HG02981 (cell line): ENCODE results near the gene SYT7.
A peak's percentile ranks its signal among the peaks of the same experiment; 100 is the strongest.
"Not testable (repeated sequence)": the region's sequence is repeated elsewhere in the genome, so short reads cannot be mapped to it uniquely, and the experiment has no call there.

Experiments used
- ATAC-seq: cut with Tn5 transposase; IDR thresholded peaks from one replicate; pipeline ENCODE4 v1.9.1; 2021; ENCODE audit warnings: mild to moderate bottlenecking, moderate library complexity; ENCODE audit not compliant: unreplicated experiment

SYT7 gene, protein sequence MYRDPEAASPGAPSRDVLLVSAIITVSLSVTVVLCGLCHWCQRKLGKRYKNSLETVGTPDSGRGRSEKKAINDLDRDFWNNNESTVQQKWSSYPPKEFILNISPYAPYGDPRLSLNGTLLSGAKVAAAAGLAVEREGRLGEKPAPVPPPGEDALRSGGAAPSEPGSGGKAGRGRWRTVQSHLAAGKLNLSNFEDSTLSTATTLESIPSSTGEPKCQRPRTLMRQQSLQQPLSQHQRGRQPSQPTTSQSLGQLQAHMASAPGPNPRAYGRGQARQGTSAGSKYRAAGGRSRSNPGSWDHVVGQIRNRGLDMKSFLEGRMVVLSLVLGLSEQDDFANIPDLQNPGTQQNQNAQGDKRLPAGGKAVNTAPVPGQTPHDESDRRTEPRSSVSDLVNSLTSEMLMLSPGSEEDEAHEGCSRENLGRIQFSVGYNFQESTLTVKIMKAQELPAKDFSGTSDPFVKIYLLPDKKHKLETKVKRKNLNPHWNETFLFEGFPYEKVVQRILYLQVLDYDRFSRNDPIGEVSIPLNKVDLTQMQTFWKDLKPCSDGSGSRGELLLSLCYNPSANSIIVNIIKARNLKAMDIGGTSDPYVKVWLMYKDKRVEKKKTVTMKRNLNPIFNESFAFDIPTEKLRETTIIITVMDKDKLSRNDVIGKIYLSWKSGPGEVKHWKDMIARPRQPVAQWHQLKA

DNA sequence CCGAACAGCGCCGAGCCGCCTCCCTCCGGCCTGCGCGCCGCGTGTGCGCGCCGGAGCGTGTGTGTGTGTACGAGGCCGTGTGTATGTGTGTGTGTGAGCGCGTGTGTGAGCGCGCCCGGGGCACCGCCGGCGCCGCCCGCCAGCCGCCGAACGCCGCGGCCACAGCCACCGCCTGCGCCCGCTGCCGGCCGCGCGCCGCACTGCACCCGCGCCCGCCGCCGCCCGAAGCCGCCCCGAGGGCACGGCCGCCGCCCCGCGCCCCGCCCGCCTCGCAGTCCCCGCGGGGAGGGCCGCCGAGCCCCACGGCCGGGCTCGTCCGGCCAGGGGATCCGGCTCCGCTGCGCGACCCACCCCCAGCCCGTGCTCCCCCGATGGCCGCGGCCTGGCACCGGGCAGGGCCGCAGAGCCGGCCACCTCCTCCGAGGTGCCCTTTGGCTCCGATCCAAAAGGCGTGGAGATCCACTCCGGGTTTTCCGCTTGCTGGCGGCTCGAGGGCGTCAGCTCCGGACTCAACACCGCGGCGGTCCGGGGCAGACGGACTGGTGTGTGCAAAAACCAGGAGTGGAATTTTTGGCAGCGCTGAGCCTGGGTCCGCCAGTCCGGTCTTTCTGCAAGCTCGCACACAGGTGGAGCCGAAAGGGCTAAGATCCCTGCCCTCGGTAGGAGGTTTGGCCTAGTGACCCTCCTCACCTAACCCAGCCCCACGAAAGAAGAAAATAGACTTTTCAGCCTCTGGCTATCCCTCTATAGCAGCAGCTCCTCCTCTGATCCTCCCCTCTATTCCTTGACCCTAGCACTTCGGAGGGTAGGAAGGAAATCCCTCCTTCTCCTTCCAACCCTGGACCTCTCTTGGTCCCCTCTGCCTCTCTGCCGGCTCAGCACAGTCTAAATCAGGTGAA is at the start of gene SYT7:
Gene SYT7 (minus strand): TSS at position 47 of the 899 bp plus-strand sequence. CDS start 256 bp downstream, outside the sequence.
- ATAC-seq: peak; percentile 77

DNA sequence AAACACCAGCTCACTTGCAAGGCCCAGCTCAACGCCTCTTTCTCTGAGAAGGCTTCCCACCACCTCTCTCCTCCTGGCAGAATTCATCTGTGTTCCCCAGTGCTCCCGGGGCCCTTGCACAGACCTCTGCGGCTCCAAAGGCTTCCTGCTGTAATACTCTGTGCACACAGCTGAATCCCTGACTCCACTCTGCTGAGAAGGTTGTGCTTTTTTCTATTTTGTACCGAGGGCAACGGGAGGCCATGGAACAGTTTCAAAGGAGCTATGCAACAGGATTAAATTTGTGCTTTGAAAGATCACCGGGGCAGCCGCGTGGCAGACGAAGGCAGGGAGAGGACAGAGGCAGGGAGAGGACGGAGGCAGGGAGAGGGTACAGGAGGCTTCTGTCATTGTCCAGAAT is 49.2 kb upstream of the SYT7 start:
- no peak for ATAC-seq

DNA sequence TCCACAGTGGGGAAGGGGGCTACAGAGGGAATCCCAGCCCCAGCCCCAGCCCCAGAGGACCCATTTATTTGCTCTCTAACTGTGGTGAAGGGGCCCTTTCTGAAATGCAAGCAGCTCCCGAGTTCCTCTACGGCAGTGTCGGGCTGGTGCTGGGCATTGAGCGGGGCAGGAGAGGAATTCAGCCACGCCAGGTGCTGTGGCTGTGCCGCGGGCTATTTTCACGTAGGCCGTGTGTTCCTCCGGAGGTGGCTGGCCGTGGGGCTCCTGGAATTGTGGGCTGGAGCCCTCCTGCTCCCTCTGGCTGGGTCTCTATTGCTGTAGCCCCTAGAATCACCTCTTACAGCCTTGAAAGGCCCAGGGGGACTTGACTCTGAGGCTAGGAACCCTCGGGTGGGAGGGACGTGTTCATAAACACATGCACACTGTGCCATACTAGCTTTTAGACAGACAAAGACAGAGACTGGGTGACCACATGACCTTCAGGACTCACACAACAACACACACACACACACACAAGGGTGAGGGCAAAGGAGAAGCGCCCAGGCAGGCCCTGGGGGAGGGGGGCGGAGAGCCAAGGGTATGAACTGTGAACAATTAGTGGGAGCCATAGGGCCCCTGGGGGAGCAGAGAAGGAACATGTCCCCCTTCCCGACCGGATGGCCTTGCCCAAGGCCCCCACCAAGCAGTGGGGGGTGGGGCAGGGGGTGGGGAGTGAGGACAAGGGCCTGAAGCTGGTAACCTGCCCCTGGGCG is 48.4 kb upstream of the SYT7 start:
- ATAC-seq: no peak

DNA sequence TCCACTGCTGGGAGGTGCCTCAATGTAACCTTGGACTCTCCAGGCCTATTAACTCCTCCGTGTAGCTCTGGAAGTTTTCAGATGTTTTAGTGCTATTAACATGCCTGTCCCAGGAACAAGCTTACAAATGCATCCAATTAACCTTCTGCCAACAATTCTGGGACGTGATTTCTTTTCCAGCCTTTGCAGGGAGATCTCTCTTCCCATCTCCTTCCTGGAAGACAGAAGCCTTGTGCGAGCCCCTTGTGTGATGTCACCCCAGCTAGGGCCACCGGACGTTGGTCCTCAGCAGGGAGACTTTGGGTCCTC is 47.7 kb upstream of the SYT7 start:
- no peak for ATAC-seq

DNA sequence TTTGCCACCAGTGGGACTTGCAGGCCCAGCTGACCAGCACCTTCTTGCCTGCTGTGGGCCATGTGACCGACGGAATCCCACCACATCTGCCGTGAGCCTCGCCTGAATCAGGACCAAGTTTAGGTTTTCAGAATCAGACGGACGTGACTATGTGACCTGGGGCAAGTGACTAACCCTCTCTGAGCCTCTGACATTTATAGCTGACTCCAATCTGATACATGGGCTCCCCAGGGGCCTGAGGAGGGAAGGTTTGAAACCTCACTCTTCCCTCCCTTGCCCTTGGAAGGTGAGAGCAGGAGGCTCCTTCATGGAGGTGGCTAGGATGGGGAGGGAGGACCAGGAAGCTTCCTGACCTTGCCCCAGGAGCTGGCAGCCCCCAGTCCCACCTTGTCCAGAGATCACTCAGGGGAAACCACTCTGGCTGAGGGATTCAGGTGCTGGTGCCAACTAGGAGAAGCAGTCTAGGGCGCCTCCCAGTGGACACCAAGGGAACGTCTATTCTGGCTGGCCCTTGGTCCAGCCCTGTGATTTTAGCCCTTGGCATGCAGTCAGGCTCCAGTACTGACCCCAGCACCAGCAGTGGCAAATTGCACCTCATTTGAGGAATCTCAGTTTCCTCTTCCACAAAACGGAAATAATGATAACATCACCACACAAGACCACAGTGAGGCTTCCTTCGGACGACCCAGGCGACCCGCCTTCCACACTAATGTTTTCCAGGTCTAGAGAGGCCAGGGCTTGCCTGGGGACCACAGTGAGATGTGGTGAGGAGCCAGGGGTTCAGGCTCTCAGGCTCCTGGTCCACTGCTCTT is 47.2 kb upstream of the SYT7 start:
- no peak for ATAC-seq

DNA sequence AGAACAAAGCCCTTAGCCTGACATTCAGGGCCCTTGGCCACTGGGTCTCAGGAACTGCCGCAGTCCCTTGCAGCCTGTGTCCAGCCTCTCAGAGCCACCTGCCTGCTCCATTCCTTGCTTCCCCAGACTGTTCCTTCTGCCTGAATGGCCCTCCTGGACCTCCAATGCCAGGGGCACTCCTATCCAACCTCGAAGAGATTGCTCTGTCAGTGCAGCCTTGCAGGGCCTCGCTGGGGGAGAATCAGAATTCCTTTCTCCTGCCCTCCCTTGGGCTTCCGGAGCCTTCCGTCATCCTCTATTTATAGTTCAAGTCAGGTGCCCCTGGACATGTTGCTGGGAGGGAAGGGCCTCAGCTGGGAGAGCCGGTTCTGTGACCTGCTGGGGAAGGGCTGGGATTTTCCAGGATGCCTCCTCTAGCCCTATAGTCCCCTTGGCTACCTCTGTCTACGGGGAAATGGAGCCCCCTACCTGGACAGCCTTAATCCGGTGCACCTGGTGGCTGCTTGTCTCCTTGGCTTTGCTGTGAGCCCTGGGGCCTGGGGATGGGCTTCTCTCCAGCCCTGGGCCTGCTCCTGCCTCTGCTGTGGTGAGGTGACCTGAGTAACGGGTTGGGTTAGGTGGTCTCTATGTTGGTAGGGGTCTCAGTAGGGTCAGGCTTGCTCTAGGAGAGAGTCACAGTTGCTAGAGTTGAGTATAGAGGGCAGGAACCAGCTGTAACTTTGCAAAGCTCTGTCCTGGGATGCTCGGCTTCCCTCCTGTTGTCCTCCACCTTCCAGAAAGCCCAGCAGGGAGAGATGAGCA is 45.9 kb upstream of the SYT7 start:
- no peak for ATAC-seq

DNA sequence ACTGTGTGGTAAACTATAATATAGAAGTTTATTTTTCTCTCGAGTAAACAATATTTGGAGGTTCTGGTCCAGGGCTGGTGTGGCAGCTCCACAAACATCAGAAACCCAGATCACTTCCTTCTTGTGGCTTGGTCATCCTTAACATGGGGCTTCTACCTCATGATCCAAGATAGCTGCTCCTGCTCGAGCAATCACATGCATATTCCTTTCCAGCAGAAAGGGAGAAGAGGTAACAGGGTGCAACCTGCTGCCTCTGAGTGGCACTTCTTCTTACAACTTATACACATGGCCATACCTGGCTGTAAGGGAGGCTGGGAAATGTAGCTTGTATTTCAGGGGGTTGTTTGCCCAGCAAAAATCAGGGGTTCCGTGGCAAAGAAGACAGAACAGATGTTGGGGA is 44.6 kb upstream of the SYT7 start:
- no peak for ATAC-seq

DNA sequence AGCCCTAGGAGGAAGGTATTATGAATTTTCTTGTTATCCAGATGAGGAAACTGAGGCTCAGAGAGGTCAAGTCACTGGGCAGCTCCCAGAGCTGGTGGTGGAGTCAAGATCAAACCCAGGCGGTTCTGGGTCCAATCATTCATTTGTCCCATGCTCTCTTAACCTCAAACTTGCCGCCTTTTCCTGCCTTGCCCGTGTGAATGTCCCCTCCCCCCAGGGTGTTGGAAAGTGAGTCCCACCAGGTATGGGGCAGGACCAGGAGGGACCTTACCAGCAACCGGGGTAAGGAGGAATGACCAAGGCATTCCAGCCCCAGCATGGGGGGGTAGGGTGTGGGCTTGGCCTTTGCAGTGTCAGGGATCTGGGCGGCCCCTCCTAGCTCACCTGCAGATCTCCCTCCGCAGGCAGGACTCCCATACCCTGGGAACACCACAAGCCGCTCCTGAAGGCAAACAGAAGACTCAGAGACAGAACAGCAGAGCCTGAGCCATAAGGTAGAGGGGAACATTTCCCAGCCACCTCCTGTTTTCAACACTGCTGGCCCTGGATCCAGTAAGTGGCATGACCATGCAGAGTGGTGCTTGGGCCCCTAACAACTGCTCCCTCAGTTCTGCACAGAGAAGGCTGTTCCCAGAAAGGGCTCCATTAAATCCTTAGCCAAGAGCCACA is 41.2 kb upstream of the SYT7 start:
- no peak for ATAC-seq

DNA sequence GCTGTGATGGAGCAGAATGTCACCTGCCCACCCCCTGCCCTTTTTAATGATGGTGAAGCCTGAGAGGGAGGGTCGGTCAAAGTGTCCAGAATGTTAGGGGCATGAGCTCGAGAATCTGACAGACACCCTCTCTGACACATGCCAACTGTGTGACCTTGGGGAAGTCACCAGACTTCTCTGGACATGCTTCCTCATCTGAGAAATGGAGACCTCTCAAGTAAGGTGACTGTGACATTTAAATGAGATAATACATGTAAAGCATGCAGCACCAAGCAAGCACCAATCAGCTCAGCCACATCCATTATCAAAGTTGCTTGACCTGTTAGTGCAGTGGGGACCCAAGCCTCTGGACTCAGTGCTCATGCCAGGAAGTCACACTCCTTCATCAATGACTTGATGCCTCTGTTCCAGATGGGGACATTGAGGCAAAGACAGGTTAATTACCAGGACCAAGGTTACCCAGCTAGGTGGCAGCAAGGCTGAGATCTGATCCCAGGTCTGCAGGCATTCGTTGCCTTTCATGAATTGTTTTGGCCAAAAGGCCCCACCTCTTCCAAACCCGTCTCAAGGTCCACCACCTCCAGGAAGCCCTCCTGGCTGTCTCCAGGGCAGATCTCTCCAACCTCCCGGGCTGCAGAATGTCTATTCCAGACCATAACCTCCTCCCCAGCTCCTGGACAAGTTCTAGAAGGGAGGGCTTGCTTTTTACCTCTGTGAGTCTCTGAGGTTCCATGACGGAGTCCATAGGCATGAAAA is 38.8 kb upstream of the SYT7 start:
- ATAC-seq: no peak

DNA sequence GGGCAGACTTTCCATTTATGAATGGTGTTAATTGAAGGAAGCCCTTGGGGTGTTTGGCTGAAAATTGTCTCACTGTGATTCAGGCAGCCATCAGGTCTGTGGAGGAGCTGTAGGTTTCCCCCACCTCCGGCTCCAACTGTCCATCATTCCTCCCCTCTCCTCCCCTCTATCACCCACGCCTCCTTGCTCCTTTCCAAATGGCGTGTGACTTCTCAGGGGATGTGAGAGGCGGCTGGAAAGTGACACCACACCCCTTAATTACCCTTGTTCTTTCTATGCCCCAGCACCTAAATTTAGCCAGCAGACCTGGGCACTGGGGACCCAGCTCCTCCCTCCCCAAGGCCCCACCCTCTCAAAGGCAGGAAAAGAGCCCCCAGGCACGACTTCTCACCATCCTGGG is 38.1 kb upstream of the SYT7 start:
- no peak for ATAC-seq

DNA sequence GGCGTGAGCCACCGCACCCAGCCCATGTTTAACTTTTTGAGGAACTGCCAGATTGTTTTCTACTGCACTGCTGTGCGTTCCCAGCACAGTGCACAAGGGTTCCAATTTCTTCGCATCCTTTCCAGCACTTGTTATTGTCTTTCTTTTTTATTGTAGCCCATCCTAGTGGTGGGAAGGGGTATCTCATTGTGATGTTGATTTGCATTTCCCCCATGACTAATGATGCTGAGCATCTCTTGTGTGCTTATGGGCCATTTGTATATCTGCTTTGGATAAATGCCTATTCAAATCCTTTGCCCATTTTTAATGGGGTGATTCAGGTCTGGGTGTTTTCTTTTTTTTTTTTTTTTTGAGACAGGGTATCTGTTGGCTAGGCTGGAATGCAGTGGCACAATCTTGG is 36.6 kb upstream of the SYT7 start:
- ATAC-seq: no peak

DNA sequence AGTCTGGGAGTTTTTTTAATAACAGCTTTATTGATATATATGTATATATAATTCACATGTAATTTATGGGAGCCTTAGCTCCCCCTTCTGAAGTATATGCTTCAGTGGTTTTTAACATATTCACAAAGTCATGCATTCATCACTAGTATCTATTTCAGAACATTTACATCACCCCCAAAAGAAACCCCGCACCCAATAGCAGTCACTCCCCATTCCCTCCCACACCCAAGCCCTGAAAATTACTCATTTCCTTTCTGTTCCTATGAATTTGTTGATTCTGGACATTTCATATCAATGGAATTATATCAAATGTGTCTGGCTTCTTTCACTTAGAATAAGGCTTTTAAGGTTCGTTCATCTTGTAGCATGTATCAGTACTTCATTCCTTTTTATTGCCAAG is 35.6 kb upstream of the SYT7 start:
- ATAC-seq: no peak

DNA sequence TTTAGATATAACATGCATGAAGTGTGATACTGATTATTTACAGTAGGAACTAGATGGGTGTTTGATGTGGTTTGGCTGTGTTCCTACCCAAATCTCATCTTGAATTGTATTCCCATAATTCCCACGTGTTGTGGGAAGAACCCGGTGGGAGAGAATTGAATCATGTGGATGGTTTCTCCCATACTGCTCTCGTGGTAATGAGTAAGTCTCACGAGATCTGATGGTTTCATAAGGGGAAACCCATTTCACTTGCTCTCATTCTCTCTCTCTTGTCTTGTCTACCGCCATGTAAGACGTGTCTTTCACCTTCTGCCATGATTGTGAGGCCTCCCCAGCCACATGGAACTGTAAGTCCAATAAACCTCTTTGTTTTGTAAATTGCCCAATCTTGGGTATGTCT is 33.9 kb upstream of the SYT7 start:
- not testable (repeated sequence) for ATAC-seq

DNA sequence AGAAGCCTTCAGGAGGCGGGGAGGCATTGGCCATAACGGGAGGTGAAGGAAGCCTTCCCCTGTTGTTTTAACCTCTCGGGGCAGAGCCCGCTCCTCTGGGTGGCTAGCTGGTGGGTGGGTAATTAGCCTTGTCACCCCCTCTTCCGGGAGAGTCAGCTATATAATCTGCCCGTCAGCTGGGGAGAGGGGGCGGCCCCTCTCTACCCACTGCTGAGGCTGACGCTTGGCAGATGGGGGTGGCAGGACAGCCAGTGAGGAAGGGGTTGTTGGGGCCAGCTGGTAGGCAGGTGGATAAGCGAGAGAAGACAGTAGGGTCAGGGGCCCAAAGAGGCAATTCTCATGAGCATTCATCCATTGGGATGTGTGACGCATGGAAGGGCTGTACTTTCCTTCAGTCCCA is 33.0 kb upstream of the SYT7 start:
- no peak for ATAC-seq

DNA sequence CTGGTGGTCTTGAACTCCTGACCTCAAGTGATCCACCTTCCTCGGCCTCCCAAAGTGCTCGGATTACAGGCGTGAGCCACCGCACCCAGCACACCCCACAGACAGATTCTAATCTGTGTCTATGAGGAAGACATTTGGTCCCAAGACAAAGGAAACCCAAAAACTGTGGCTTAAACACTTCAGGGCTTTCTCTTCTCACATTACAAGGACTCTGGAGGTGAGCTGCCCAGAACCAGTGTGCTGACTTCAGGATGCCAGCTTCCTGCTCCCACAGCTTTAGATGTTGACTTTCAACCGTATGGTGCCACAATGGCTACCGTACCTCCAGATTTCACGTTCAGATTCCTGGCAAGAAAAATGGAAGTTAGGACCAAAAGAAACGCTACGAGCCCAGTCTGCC is 32.2 kb upstream of the SYT7 start:
- ATAC-seq: no peak

DNA sequence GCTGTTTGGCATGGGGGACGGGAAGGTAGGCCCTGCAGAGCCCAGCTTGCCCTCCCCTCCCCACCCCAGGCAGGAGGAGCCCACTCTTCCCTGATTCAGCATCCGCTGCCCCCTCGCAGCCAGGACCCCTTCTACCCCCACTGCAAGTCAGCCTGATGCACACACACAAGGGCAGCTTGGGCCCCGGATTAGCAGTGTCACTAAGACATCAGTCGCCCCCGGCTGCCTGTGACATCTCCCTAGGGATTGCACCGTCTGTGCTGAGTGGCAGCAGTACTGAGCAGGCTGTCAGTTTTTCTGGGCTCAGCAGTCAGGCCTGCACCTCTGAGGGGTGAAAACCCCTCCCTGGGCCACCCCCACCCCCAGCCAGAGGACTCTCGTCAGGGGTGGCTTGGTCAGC is 30.4 kb upstream of the SYT7 start:
- no peak for ATAC-seq

DNA sequence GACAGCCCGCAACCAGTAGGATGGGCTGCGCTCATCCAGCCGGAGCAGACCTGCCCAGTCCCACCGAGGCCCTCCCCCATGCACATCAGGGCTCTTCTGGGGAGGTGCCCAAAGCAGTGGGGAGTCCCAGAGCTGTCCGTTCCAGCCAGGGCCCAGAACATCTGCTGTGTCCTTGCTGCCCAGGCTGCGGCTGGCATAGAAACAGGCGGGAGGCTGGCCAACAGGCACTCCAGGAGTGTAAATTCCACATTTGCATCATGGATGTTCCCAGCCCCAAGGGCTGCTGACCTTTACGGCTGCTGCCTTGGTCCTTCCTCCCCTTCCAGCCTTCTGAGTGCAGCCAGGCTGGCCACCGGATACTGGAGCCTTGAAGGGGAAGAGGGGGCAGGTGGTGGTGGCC is 30.0 kb upstream of the SYT7 start:
- no peak for ATAC-seq

DNA sequence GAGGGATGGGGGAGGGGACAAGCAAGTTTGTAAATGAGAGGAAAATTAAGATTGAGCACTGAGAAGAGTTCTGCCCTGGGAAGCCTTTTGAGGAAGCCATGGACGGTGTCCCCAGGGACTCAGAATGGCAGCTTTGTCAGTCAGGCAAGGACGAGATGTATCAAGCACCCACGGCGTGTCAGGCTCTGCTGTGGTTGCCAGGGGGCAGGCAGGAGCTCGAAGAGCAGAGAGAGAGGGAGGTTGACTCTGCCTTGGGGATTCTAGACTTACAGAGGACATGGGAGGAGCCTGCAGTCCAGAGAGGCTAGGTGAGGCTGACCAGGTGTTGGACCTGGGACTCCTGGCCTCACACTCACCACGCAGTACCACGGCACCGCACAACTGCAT is 29.1 kb upstream of the SYT7 start:
- ATAC-seq: no peak
